Measurements from ENCODE around the gene RECQL5.

RECQL5 gene

DNA sequence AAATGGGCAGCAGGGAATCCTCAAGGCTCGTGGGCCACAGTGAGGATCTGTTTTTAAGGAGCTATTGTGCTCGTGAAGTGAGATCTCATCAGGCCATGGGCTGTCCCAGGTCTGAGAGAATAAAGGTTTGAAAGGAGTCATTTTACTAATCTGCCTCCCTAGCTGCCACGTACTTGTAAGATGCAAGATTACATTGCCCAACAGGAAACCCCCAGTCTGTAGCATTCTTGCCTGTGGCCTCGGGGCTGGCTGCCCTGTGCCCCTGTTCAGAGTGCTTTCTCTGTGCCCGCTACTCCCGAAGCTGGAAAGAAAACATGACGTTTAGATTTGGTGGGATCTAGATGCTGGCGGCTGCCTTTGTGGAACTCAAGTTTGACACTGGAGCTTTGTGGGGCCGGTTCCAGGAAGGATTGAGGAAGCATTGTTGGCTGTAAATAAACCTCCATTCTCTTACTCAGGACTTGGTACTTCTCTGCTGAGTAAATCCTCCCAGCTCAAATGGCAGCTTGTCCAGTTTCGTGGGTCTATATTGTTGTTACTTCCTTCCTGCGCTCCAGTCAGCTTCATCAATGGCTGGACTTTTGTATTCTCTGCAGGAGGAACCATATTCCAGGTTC is 21.4 kb upstream of the RECQL5 start:
- no peak for DNase-seq (ENCODE audit: low spot score)

DNA sequence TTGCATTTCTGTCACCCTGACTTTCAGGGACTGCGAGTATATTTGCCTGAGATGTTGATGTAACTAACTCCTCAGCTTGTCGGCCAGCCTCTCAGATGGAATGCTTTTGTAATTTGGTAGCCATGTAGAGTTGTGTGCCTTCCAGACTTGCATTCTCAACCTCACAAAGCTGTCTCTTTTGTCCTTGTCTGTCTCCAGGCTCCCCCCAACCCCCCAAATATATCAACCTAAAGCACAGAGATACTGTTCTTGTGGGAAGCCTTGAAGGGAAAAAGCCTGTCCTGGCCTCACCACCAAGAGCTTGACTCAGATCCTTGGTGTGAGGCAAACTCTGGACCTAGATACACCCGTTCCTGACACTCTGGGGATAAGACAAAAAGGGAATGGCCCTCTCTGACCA is 18.5 kb upstream of the RECQL5 start:
- no peak for DNase-seq (ENCODE audit: low spot score)

DNA sequence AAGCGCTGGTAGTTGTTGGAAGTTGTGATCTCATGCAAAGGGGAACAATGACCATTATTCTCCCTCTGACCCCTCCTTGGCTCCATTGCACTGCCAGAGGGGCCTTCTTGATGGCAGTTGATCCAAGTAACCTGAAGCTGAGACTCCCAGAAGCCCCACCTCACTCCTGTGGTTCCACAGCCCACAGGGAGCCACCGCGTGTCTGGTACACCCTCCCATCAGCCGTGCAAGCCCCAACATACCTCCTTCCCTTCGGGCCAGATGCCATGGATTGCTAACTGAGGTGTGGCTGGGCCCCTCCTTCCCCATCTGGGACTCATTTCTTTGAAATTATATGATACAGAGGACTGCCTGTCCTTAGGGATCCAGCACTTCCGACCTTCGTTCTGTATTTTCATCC is 18.0 kb upstream of the RECQL5 start:
- DNase-seq (ENCODE audit: low spot score), result no peak

GRCh38 chr17:75684249-75684648 is 17.3 kb upstream of the RECQL5 start:
- DNase-seq (ENCODE audit: low spot score), result no peak

DNA sequence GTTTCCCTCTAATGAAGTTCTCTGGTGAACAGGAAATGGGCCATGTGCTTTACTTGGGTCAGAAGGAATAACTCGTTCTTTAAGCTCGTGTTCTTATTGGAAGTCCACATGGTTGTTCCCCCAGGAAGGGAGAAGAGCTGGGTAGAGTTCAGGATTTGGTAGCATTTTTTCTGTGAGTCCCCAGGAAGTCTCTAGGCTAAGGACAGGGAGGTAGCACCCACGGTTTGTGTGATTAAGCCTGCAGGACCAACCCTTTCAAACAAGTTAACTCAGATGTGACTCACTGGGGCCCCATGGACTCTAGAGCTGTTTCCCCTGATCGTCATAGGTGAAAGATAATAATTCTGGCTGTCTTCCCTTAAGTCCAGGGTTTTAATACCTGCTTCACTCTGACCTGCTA is 16.6 kb upstream of the RECQL5 start:
- DNase-seq (ENCODE audit: low spot score), result no peak

DNA sequence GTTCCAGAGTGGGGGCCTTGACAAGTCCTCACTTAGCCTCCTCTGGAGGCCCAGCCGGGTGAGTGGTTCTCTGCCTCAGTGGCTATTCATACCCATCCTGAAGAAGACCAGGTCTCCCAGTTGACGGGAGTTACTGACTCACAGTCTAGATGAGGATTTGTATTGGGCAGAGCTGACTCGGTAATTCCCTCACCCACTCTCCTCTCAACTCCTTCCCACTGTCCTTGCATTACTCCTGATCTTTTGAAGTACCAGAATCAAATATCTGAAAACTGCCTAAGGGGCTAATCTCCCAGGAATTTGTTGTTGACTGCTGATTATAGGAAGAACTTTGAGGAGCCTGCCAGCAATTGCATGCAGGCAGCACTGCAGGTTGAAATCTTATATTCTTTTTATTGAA is 14.3 kb upstream of the RECQL5 start:
- no peak for DNase-seq (ENCODE audit: low spot score)

GRCh38 chr17:75680431-75680830 is 13.5 kb upstream of the RECQL5 start:
- no peak for DNase-seq (ENCODE audit: low spot score)

- DNase-seq (ENCODE audit: low spot score), result no peak
Observed at GRCh38 chr17:75679706-75680211, 12.8 kb upstream of the RECQL5 start.

DNA sequence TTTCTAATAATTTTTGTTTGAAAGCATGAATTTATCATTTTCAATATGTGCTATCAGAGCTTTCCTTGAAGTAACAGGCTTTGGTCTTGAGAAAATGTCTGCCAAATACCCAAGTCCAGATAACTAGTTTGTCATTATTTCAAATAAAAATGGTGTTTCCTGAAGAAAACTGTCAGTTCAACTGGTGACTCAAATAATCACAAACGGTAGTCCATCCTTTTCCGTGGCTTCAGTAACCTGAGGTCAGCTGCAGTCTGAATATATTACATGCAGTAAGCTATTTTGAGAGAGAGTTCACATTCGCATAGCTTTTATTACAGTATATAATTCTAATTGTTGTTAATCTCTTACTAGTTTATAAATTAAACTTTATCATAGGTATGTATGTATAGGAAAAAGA is 9.5 kb upstream of the RECQL5 start:
- DNase-seq (ENCODE audit: low spot score), result no peak

- no peak for DNase-seq (ENCODE audit: low spot score)
Observed at GRCh38 chr17:75673487-75673886, 6.5 kb upstream of the RECQL5 start.

DNA sequence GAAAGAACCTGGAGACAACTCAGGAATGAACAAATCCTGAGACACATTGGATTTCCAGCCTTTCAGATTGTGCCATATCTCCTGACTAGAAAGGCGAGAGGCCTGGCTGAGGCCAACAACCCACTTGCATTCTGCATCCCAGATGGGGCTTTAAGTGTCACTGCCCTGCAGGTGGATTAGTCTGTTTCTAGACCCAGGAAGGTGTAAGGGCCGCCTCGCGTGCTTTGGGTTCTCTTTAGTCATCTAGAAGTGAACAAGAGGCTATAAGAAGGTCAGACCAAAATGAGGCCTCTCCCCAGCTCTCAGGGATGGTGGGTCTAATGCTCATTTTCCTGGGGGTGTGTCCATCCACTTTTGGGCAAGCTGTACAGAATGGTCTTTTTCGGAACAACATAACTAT is 5.1 kb upstream of the RECQL5 start:
- DNase-seq (ENCODE audit: low spot score), result no peak

DNA sequence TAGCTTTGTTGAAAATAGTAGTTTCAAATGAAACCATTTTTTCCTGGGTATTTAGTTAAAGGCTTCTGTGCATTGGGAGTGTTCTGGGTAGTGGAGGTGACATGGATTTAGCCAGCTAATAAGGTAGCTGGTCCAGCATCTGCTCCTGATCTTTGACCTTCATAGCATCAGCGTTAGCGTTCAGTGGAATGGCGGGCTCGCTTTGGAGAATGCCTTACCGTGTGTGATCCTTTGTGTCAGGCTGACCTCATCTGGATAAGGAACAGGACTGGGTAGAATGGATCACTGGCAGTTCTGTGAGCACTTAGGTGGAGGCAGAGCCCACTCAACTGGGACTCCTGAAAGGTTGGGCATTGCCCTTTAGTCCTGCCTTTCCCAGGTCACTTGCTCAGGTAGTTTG is 3.9 kb upstream of the RECQL5 start:
- no peak for DNase-seq (ENCODE audit: low spot score)

- no peak for DNase-seq (ENCODE audit: low spot score)
Observed at GRCh38 chr17:75668489-75668888, 1.5 kb upstream of the RECQL5 start.

DNA sequence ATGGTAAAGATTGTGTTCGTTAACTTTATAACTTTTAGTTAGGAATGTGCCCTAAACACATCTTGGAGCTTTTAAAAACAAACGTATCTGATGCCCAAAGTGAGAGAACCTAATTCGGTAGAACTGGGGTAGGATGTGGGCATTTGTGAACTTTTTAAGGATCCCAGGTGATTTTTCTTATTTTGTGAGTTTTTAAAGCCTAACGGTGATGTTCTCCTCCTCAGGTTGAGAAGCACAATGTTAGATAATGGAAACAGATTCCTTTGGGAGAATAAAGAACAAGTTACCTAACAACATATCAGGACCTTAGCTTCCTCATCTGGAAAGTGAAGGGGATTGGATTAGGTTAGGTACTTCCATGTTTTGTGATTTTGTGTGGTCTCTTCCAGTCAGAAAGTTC is 871 bp upstream of the RECQL5 start:
- DNase-seq (ENCODE audit: low spot score), result no peak

- DNase-seq (ENCODE audit: low spot score), result no peak
Observed at GRCh38 chr17:75665981-75666380, 973 bp downstream of the RECQL5 start.

GRCh38 chr17:75664099-75664549 is 2.8 kb downstream of the RECQL5 start:
- DNase-seq (ENCODE audit: low spot score), result no peak

DNA sequence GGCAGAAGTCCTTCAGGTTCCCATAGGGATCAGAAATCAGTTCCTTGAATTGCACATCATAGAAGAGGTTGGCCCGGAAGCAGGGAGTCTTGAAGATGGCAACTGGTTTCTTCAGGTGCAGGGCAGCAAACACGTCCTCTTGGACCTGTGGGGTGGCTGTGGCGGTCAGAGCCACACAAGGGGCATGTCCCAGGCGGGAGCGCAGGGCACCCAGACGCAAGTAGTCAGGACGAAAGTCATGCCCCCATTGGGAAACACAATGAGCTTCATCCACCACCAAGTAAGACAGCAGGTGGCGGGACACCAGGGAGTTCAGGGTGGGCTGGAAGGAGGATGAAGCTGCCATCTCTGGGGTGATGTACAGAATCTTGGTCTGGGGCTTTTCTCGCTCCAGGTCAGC is 4.4 kb downstream of the RECQL5 start:
- DNase-seq (ENCODE audit: low spot score), result no peak

DNA sequence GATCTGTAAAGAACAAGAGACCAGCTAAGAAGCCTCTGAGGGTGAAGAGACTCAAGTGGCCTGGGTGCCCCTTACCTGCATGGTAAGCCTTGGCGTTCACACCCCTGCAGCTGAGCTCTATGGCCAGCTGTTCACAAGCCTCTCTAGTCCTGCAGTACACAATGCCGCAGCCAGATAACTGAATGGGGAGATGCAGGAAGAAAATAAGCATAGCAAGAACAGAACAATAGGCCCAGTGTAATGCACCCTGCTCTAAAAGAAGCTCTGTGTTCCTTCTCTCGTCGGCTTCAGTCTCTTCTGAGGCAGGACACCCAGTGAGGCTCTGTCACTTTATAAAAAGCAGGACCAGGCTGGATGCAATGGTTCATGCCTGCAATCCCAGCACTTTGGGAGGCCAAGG is 5.4 kb downstream of the RECQL5 start:
- DNase-seq (ENCODE audit: low spot score), result no peak

GRCh38 chr17:75658237-75658636 is 8.7 kb downstream of the RECQL5 start:
- no peak for DNase-seq (ENCODE audit: low spot score)

GRCh38 chr17:75654176-75654575 is 12.8 kb downstream of the RECQL5 start:
- no peak for DNase-seq (ENCODE audit: low spot score)

GRCh38 chr17:75652934-75653549 is 13.9 kb downstream of the RECQL5 start:
- no peak for DNase-seq (ENCODE audit: low spot score)

- DNase-seq (ENCODE audit: low spot score), result peak; percentile 48
Observed at GRCh38 chr17:75652341-75652740, 14.6 kb downstream of the RECQL5 start.

DNA sequence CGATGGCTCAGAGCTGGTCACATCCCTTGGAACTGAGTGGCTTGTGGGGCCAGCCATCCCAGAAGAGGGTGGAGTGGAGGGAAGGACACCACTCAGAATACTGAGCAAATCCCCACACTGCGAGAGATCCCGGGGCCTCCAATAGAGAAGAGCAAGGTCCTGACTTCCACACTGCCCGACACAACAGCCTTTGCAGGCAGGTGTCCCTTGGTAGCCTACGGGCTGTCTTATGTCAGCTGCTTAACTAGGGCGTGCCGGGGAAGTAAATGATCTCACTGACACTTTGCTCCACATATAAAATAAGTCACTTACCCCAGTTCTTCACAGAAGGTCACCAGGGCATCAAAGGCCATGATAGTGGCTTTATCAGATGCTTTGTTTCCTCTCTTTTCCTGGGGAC is 16.1 kb downstream of the RECQL5 start:
- DNase-seq (ENCODE audit: low spot score), result no peak

DNA sequence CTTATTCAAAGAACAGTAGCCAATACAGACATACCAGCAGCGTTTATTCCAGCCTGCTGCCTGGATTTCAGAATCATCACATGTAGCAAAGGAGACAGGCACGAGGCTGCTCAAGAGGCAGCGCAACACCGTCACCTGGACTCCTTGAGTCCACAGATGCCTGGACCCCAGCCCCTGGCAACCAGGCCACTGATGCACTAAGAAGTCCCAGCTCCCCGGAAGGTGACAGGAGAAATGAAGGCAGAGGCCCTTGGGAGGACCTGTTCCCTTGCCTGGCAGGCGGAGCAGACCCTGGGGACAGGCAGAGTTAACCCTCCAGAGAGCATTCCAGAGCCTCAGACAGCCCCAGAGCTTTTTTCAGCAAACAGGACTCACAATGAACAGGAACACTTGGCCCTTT is 17.3 kb downstream of the RECQL5 start:
- DNase-seq (ENCODE audit: low spot score), result no peak
